NCI-H1048 (cell line): ENCODE measurements around the gene MON2.
"Not testable (repeated sequence)": the region's sequence is repeated elsewhere in the genome, so short reads cannot be mapped to it uniquely, and the experiment has no call there.

Source experiments
- DNase-seq: peaks from one replicate; lab custom pipeline; 2025; lab: John Stamatoyannopoulos, UW

The MON2 gene

GRCh38 chr12:62471734-62472133 is 5.1 kb downstream of the MON2 start:
- DNase-seq: no peak

- DNase-seq: no peak
Measured at GRCh38 chr12:62472472-62472871, 5.8 kb downstream of the MON2 start.

- no peak for DNase-seq
Measured at GRCh38 chr12:62481843-62482540, 15.4 kb downstream of the MON2 start.

GRCh38 chr12:62482769-62483168 is 16.1 kb downstream of the MON2 start:
- no peak for DNase-seq

GRCh38 chr12:62484233-62484632 is 17.6 kb downstream of the MON2 start:
- DNase-seq: no peak

- DNase-seq: no peak
Measured at GRCh38 chr12:62505786-62506185, 39.2 kb downstream of the MON2 start.

- DNase-seq: no peak
Measured at GRCh38 chr12:62512901-62513300, 46.3 kb downstream of the MON2 start.

- DNase-seq: not testable (repeated sequence)
Measured at GRCh38 chr12:62514080-62514479, 47.5 kb downstream of the MON2 start.

- DNase-seq: no peak
Measured at GRCh38 chr12:62516927-62517326, 50.3 kb downstream of the MON2 start.

- DNase-seq: no peak
Measured at GRCh38 chr12:62517887-62518286, 51.3 kb downstream of the MON2 start.

GRCh38 chr12:62519043-62519442 is 52.4 kb downstream of the MON2 start:
- DNase-seq: no peak

- DNase-seq: no peak
Measured at GRCh38 chr12:62520361-62520760, 53.7 kb downstream of the MON2 start.

GRCh38 chr12:62522984-62523383 is 56.4 kb downstream of the MON2 start:
- DNase-seq: no peak

- no peak for DNase-seq
Measured at GRCh38 chr12:62523619-62524018, 57.0 kb downstream of the MON2 start.

GRCh38 chr12:62525271-62525670 is 58.6 kb downstream of the MON2 start:
- DNase-seq: no peak

- DNase-seq: no peak
Measured at GRCh38 chr12:62530596-62530995, 64.0 kb downstream of the MON2 start.

- DNase-seq: no peak
Measured at GRCh38 chr12:62532333-62532732, 65.7 kb downstream of the MON2 start.

GRCh38 chr12:62533087-62533754 is 66.6 kb downstream of the MON2 start:
- no peak for DNase-seq

- DNase-seq: no peak
Measured at GRCh38 chr12:62533755-62534107, 67.1 kb downstream of the MON2 start.

GRCh38 chr12:62536546-62536945 is 69.9 kb downstream of the MON2 start:
- DNase-seq: no peak

GRCh38 chr12:62537551-62537950 is 70.9 kb downstream of the MON2 start:
- DNase-seq: no peak

- DNase-seq: no peak
Measured at GRCh38 chr12:62540354-62540753, 73.7 kb downstream of the MON2 start.

- DNase-seq: no peak
Measured at GRCh38 chr12:62542814-62543213, 76.2 kb downstream of the MON2 start.

- no peak for DNase-seq
Measured at GRCh38 chr12:62543324-62543723, 76.7 kb downstream of the MON2 start.
